ENCODE results near the gene PDZD2.

Gene PDZD2

GRCh38 chr5:32158679-32158975 is 519.7 kb downstream of the PDZD2 start:
- no peak for DNase-seq

GRCh38 chr5:32159328-32160072 is 520.6 kb downstream of the PDZD2 start:
- DNase-seq: no peak

- no peak for DNase-seq
Measured at GRCh38 chr5:32160228-32160627, 521.3 kb downstream of the PDZD2 start.
